Stimulated activated CD4-positive, alpha-beta T cell treated with anti-CD3 and anti-CD28 coated beads, Interleukin-12 subunit alpha, Interleukin-12 subunit beta, amount 100 ng/mL, for 4 hours (primary cell): Measurements from ENCODE around the gene GRM8.

Experiments used
- DNase-seq: peaks from one replicate; pipeline ENCODE4 v3.0.0-alpha.2; 2020

Gene GRM8

GRCh38 chr7:127146746-127147536, 105.8 kb downstream of the GRM8 start:
- no peak for DNase-seq

GRCh38 chr7:127137146-127137545, 115.6 kb downstream of the GRM8 start:
- DNase-seq, result no peak

GRCh38 chr7:127135871-127136485, 116.8 kb downstream of the GRM8 start:
- no peak for DNase-seq

GRCh38 chr7:127123220-127123619, 129.5 kb downstream of the GRM8 start:
- no peak for DNase-seq

- DNase-seq, result no peak
Measured at GRCh38 chr7:127119517-127119916, 133.2 kb downstream of the GRM8 start.

GRCh38 chr7:127114742-127115265, 137.9 kb downstream of the GRM8 start:
- DNase-seq, result no peak

- DNase-seq, result peak; percentile 0
Measured at GRCh38 chr7:127107601-127108007, 145.1 kb downstream of the GRM8 start.

GRCh38 chr7:127093340-127093739, 159.4 kb downstream of the GRM8 start:
- DNase-seq, result no peak

GRCh38 chr7:127091620-127092019, 161.1 kb downstream of the GRM8 start:
- DNase-seq, result no peak

- DNase-seq, result no peak
Measured at GRCh38 chr7:127089146-127089545, 163.6 kb downstream of the GRM8 start.

GRCh38 chr7:127081539-127081938, 171.2 kb downstream of the GRM8 start:
- DNase-seq, result no peak

GRCh38 chr7:127080576-127080975, 172.2 kb downstream of the GRM8 start:
- no peak for DNase-seq

- no peak for DNase-seq
Measured at GRCh38 chr7:127066974-127067373, 185.8 kb downstream of the GRM8 start.

GRCh38 chr7:127059475-127059874, 193.3 kb downstream of the GRM8 start:
- no peak for DNase-seq

GRCh38 chr7:127057918-127058317, 194.8 kb downstream of the GRM8 start:
- DNase-seq, result no peak

- DNase-seq, result no peak
Measured at GRCh38 chr7:127056202-127056601, 196.5 kb downstream of the GRM8 start.

GRCh38 chr7:127047521-127047920, 205.2 kb downstream of the GRM8 start:
- DNase-seq, result no peak

GRCh38 chr7:127041689-127042452, 210.9 kb downstream of the GRM8 start:
- no peak for DNase-seq

- no peak for DNase-seq
Measured at GRCh38 chr7:127040042-127040441, 212.7 kb downstream of the GRM8 start.

GRCh38 chr7:127039541-127039940, 213.2 kb downstream of the GRM8 start:
- DNase-seq, result no peak

- DNase-seq, result no peak
Measured at GRCh38 chr7:127035203-127035849, 217.4 kb downstream of the GRM8 start.

GRCh38 chr7:127034186-127034806, 218.4 kb downstream of the GRM8 start:
- no peak for DNase-seq

- DNase-seq, result no peak
Measured at GRCh38 chr7:127029823-127030222, 222.9 kb downstream of the GRM8 start.
